Embryonic facial prominence (tissue), 1 donor: Measurements from ENCODE around the gene FAM98C.

ENCODE experiments used
- DNase-seq: peaks from one replicate; pipeline ENCODE4 v3.0.0-alpha.2; 2016; ENCODE audit errors: extremely low spot score

The FAM98C gene

DNA sequence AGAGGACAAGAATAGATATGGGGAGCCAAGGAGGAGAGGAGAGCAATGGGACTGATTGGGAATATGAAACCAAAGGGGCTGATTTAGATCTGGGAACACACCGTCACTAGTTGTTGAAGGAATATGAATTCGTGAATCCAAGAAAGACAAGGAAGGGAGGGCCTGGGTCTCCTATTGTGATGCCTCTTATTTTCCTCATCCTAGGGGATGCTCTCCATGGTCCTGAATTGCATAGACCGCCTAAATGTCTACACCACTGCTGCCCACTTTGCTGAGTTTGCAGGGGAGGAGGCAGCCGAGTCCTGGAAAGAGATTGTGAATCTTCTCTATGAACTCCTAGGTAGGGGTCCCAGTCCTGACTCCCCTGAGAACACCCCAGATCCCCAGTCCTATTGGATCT is 52.1 kb downstream of the FAM98C start:
- DNase-seq: no peak

- no peak for DNase-seq
Observed at GRCh38 chr19:38457202-38457601, 54.3 kb downstream of the FAM98C start.

- DNase-seq: no peak
Observed at GRCh38 chr19:38457690-38458405, 55.0 kb downstream of the FAM98C start.
